Natural killer cell (primary cell): ENCODE measurements around the gene MIDN. TPM values are rescaled to one million over a fixed set of nuclear protein-coding genes. Genes with fewer than 3 reads are reported as not detected.

Source experiments
- ATAC-seq, 3 donors: fragments of 150-1000 bp in 2 of 3; fragments of 200-7000 bp in 1 of 3; cut with Tn5 transposase; 1 replicate in 1 of 3; 2 replicates in 2 of 3; pipeline ENCODE4 v1.10.0; 2021; ENCODE audit warnings: mild to moderate bottlenecking in 2 of 3, moderate library complexity in 2 of 3
- DNase-seq, 2 donors: peaks; one replicate each; pipeline versions ENCODE4 v3.0.0 to v3.0.0-alpha.2; 2013 to 2021; ENCODE audit warnings: mixed read lengths in 1 of 2
- H3K27ac ChIP-seq: one replicate; pipeline ENCODE4 v1.5.1; 2013; ENCODE audit warnings: mild to moderate bottlenecking, low read length
- H3K27me3 ChIP-seq: one replicate; pipeline ENCODE4 v1.6.1; 2013; ENCODE audit warnings: low read length; ENCODE audit not compliant: control insufficient read depth, insufficient read depth
- H3K36me3 ChIP-seq: one replicate; pipeline ENCODE4 v1.6.1; 2013; ENCODE audit warnings: low read length; ENCODE audit not compliant: control insufficient read depth, insufficient read depth
- H3K4me1 ChIP-seq: one replicate; pipeline ENCODE4 v1.6.1; 2013; ENCODE audit warnings: low read length; ENCODE audit not compliant: control insufficient read depth, insufficient read depth
- H3K4me3 ChIP-seq: one replicate; pipeline ENCODE4 v1.5.1; 2013; ENCODE audit warnings: low read length
- H3K9me3 ChIP-seq: one replicate; pipeline ENCODE4 v1.6.1; 2013; ENCODE audit warnings: low read length; ENCODE audit not compliant: control insufficient read depth, insufficient read depth
- H3K27ac Mint-ChIP-seq, 2 donors: one replicate each; pipeline ENCODE4 v1.8.0; 2022; ENCODE audit warnings: mild to moderate bottlenecking in 2 of 2, mixed read lengths in 2 of 2, moderate library complexity in 1 of 2
- H3K27me3 Mint-ChIP-seq, 2 donors: one replicate each; pipeline ENCODE4 v1.8.0; 2022; ENCODE audit warnings: low read depth in 2 of 2, mixed read lengths in 2 of 2
- H3K36me3 Mint-ChIP-seq: one replicate; pipeline ENCODE4 v1.8.0; 2022; ENCODE audit warnings: mixed read lengths
- H3K4me1 Mint-ChIP-seq, 2 donors: one replicate each; pipeline ENCODE4 v1.8.0; 2022; ENCODE audit warnings: mixed read lengths in 2 of 2
- H3K4me3 Mint-ChIP-seq: one replicate; pipeline ENCODE4 v1.8.0; 2022; ENCODE audit warnings: mild to moderate bottlenecking, moderate library complexity, mixed read lengths
- H3K9me3 Mint-ChIP-seq, 2 donors: one replicate each; pipeline ENCODE4 v1.8.0; 2022; ENCODE audit warnings: mixed read lengths in 2 of 2
- WGBS: methylation state at CpG from one replicate; pipeline ENCODE4 v1.1.7; 2013; ENCODE audit warnings: missing lambda C conversion rate; ENCODE audit not compliant: insufficient coverage; 5-methylcytosine and 5-hydroxymethylcytosine counted together
- intact Hi-C: fragments of 100-400 bp; cut with micrococcal nuclease; formaldehyde crosslinking; loops from one replicate; pipeline ENCODE4 v1.14.2; 2022
- total RNA-seq, 4 donors: library from RNA; stranded (reverse); fragments of 120-200 nt in 1 of 4; gene quantifications; one replicate each; pipeline versions ENCODE4 v1.2.3 to v1.2.4, GENCODE V29; 2013 to 2022
- TF ChIP-seq, protein P1 (sequence below): fragments of 200-600 bp; IDR thresholded peaks from one replicate; pipeline ENCODE4 v1.8.0; 2022; ENCODE audit warnings: antibody characterized with exemption

Gene MIDN
- total RNA-seq, 3 donors from 2014 or later (not counting 1 experiment from before 2014, with no cell fraction given) = 296 to 367 (median 314) TPM

DNA sequence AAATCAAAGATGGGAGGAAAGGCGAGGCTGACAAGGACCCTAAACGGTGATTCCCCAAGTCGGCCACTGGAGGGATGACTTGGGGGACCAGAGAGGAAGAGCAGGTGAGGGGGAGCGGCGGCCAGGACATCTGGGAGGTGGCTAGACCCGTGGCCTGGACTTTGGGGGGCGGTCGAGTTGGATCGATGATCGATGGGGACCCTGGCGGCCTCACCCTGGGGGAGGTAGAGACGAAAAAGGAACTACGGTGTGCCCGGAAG, 13.1 kb downstream of the MIDN start:
- Mint-ChIP-seq H3K4me3 (peak overlapping the region; percentile 90), H3K27ac (peak overlapping the region; percentile 97 to 100), H3K36me3 (no peaks in the 10 kb centered on the region), H3K4me1 (peaks cover 37 to 64% of the 10 kb centered on the region in 2 donors), H3K9me3 (no peaks in the 10 kb centered on the region), H3K27me3 (no peaks in the 10 kb centered on the region)
- peak overlapping the region; percentile 91 for H3K4me3 ChIP-seq
- peaks cover 91% of the 10 kb centered on the region for H3K4me1 ChIP-seq
- intact Hi-C loops = no loop called here
- no peak for DNase-seq
- no peaks in the 10 kb centered on the region for H3K9me3 ChIP-seq
- 1% methylated on average over 14 of the region's 14 CpGs for WGBS
- no peaks in the 10 kb centered on the region for H3K27me3 ChIP-seq
- H3K27ac ChIP-seq = peak overlapping the region; percentile 100
- ATAC-seq = no peak
- peaks cover 19% of the 10 kb centered on the region for H3K36me3 ChIP-seq
- TF ChIP-seq, protein P1, sequence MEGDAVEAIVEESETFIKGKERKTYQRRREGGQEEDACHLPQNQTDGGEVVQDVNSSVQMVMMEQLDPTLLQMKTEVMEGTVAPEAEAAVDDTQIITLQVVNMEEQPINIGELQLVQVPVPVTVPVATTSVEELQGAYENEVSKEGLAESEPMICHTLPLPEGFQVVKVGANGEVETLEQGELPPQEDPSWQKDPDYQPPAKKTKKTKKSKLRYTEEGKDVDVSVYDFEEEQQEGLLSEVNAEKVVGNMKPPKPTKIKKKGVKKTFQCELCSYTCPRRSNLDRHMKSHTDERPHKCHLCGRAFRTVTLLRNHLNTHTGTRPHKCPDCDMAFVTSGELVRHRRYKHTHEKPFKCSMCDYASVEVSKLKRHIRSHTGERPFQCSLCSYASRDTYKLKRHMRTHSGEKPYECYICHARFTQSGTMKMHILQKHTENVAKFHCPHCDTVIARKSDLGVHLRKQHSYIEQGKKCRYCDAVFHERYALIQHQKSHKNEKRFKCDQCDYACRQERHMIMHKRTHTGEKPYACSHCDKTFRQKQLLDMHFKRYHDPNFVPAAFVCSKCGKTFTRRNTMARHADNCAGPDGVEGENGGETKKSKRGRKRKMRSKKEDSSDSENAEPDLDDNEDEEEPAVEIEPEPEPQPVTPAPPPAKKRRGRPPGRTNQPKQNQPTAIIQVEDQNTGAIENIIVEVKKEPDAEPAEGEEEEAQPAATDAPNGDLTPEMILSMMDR = no peak

DNA sequence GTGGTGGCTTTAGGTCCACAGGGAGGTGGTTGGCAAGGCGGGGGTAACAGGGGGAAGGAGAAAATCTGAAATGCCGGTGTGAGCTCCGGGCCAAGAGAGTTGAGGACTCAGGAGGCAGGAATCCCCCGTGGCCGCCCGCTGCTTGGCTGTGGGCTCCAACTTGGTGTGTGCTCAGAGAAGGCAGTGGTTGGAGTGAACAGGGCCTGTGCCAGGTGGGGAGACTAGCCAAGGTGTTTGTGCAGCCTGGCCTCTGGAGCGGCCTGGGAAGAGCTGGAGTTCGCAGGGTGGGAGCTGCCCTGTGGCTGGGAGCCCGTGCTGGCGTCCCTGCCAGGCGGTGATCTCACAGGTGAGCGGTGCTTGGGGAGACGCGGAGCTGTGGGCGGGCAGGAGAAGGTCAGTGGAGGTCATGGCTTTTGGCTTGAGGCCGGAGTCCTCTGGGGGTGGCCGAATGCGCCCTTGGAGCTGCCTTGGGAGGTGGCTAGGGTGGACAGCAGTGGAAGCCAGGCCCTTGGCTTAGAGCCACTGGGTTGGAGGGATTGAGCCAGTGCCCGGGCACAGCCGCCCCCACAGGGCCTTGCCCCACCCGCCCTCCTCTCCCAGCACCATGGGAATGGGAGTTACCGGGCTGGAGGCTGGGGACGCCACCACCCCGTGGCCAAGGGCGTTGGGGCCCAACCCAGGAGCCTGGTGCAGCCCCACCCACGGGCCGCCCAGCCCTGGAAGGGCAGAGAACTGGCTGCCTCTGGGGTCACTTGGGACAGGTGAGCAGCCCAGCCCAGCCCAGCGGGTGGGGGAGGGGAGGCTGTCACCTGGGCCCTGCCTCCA, 13.6 kb downstream of the MIDN start:
- DNase-seq (peak in 1 of 2 donors; percentile 82), ATAC-seq (no peak)
- Mint-ChIP-seq H3K9me3 (no peaks in the 10 kb centered on the region), H3K36me3 (no peaks in the 10 kb centered on the region), H3K4me3 (peak overlapping the region; percentile 90), H3K27ac (peak overlapping the region; percentile 97 to 100), H3K27me3 (no peaks in the 10 kb centered on the region), H3K4me1 (peaks cover 37 to 65% of the 10 kb centered on the region in 2 donors)
- Histone ChIP-seq H3K36me3 (peaks cover 14% of the 10 kb centered on the region), H3K27me3 (no peaks in the 10 kb centered on the region), H3K4me3 (peak overlapping the region; percentile 91), H3K27ac (peak overlapping the region; percentile 100), H3K4me1 (peaks cover 87% of the 10 kb centered on the region), H3K9me3 (no peaks in the 10 kb centered on the region)
- 40% methylated on average over 27 of the region's 28 CpGs for WGBS
- TF ChIP-seq, protein P1 = no peak
- intact Hi-C loops = no loop called here

DNA sequence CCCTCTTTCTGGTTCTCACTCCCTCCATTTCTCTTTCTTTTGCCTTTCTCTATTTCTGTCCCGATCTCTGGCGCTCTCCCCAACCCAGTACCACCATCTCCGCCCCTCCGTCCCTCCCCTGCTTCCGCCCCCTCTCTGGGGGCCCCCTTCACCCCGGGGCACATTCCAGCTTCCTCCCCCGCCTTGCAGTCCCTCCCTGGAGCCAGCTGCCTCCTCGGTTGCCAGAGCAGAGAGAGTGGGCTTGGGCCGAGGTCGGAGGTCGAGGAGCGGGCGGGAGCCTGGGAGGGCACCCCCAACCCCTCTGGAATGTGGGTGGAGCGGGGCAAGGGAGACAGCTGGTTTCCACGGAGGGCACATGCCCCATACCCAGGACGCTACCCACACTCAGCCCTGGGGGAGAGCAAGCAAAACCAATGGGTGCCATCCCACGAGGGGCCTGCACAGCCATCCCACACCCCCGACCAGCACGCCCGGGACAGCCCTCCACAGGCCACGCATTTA, 14.3 kb downstream of the MIDN start:
- Mint-ChIP-seq H3K9me3 (no peaks in the 10 kb centered on the region), H3K27ac (peak overlapping the region; percentile 80 to 100), H3K36me3 (no peaks in the 10 kb centered on the region), H3K27me3 (no peaks in the 10 kb centered on the region), H3K4me3 (peak overlapping the region; percentile 74), H3K4me1 (peaks cover 40 to 67% of the 10 kb centered on the region in 2 donors)
- TF ChIP-seq, protein P1 = no peak
- Histone ChIP-seq H3K4me3 (peak overlapping the region; percentile 91), H3K9me3 (no peaks in the 10 kb centered on the region), H3K36me3 (peaks cover 8% of the 10 kb centered on the region), H3K4me1 (peaks cover 87% of the 10 kb centered on the region), H3K27ac (peak overlapping the region; percentile 100), H3K27me3 (no peaks in the 10 kb centered on the region)
- 38% methylated on average over 21 of the region's 21 CpGs for WGBS
- DNase-seq = no peak
- intact Hi-C loops = no loop called here
- no peak for ATAC-seq
